Activated T-cell treated with anti-CD3 and anti-CD28 coated beads for 48 hours (primary cell): ENCODE results near the gene RYR3.

Experiments used
- DNase-seq: peaks from one replicate; pipeline ENCODE4 v3.0.0-alpha.2; 2020; ENCODE audit warnings: low read depth

The RYR3 gene

GRCh38 chr15:33834892-33835743 lies 524.4 kb downstream of the RYR3 start:
- no peak for DNase-seq

- no peak for DNase-seq
Observed at GRCh38 chr15:33837294-33837693, 526.5 kb downstream of the RYR3 start.

DNA sequence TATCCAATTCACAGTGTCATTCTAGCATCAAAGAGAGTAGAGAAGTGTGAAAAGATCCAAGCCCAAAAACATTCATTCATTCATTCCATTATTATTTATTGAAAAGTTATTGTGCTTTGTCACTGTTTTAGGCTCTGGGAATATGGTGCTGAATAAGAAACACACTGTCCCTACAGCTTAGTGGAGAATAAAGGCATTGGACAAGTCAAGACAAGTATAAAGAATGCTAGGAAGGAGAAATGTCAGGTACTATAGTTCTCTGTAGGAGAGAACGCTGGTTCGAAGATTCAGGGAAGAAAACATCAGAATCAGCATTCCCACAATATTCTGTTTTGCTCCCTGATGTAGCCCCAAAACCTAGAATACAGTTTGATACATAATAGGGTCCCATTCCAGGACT lies 528.8 kb downstream of the RYR3 start:
- no peak for DNase-seq

DNA sequence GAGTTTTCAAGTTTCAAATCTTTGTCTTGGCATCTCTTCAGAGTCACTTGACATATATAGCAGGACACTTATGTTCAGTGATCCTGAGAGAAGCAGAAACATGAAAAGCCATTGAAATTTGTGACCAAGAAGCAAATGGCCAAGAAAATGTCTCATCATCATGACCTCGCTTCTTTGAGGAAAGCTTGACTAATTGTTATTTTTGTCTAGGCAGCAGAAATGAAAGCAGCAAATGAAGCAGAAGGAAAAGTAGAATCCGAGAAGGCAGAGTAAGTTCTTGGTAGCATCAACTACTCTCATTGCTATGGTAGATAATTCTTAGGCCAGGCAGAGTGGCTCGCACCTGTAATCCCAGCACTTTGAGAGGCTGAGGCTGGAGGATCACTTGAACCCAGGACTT lies 529.8 kb downstream of the RYR3 start:
- DNase-seq, result no peak

DNA sequence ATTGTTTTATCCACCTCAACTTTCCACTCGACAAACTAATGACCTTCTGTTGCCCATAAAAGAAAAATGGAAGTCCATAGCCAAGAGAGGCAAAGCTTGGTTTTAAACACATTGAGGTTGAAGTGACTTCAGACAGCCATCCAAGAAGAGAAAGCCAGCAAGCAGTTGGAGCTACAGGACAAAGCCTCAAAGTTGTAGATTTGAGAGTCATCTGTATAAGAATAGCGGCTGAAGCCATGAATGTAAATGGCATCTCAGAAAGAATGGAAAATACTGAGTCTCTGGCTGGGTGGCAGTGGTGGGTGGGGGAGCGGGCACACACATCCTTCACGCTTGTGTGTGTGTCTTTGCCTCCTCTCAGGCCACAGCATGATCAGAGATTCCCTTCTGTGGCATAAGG lies 533.4 kb downstream of the RYR3 start:
- no peak for DNase-seq

DNA sequence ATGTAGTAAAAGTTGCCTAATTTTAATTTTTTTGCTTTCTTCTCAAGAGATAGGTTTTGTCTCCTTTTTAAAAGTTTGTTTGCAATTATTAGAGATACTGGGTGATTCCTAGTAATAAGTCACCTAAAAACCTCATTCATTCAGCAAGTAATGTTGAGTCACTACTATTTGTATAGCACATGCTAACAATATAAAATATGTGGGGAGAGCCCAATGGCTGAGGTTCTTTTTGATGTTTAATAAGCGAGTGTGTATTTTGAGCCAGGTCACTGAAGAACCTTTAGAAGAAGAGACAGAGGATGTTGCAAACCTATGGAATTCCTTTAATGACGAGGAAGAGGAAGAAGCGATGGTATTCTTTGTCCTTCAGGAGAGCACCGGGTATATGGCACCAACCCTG lies 533.8 kb downstream of the RYR3 start:
- no peak for DNase-seq

DNA sequence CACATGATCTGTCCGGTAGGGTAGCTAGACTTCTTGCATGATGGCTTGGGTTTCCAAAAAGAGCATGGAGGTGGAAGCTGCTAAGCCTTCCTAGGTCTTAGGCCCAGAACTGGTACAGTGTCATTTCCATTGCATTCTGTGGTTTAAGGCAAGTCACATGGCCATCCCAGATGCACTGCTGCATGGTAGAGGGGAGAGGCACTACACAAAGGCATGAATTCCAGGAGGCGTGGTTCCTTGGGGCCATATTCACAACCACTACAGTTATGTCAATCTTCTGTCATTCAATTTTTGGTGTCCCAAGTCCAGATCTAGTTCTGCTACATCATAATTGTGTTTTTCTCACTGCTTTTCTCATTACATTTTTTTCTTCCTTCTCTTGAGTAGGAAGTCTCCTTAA lies 535.4 kb downstream of the RYR3 start:
- DNase-seq, result no peak

DNA sequence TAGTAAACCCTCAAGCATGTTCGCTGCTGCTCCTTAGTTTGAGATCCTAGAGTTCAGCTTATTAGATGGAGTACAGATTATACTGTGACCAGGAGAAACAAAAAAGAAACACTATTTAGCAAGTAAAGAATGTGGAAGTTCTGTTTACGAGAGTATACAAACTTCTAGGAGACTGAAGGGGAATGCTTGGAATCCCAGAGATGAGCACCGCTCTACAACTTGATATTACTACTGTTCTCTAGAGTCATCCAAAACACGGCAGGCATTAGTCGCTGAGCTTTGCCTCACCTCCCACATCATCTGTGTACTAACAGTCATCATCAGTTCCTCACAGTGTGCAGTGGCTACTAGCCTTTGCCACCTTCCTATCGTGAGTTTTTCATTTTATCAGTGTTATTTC lies 536.1 kb downstream of the RYR3 start:
- no peak for DNase-seq

DNA sequence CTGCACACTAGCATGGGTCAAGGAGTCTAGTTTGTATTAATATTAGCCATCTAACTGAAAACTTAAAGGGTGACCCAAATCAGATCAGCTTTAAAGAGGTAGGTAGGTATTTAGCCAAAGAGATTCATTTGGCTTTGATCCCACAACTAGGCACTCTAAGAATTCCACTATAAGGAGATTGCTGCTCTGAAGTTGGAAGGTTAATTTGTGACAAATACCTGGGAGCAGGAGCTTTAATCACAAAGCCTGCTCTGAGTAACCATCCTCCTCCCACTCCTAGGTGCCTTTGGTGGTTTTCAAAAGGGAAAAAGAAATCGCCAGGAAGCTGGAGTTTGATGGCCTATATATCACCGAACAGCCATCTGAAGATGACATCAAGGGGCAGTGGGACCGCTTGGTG lies 537.2 kb downstream of the RYR3 start:
- DNase-seq, result no peak

DNA sequence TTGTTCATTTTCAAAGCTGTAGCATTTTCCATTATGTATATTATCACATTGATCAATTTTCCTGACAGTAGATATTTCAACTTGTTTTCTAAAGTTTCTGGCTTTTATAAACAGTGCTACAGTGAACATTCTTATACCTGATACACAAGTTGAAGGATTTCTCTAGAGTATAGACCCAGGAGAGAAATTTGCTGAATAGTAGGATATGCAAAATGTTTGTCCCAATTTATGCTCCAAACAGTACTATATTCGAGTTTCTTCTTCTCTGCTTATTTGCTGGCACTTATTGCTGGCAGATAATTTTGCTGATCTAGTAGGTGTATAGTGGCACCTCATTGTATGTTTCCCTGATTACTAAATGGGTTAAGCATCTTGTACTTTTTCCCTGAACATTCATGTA lies 540.3 kb downstream of the RYR3 start:
- DNase-seq, result no peak

DNA sequence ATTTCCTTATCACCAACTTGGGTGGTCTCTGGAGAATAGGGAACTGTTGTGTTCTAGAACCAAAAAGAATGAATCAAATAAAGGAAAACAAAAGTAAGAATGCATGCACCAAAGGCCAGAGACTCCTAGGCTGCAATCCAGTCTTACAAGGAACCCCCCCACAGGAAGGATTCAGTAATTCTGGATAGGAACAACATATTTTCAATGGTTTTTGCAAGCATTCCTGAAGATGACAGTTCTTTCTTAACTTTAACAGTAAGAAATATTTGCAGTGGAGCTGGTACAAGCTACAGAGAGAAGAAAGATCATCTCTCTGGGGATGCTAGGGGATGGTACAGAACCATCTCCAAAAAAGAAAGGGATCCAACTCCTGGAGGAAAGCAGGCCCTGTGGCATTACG lies 541.3 kb downstream of the RYR3 start:
- DNase-seq, result no peak

- DNase-seq, result no peak
Observed at GRCh38 chr15:33852570-33852969, 541.8 kb downstream of the RYR3 start.

GRCh38 chr15:33857726-33858125 lies 547.0 kb downstream of the RYR3 start:
- no peak for DNase-seq

GRCh38 chr15:33858836-33859235 lies 548.1 kb downstream of the RYR3 start:
- DNase-seq, result no peak

- DNase-seq, result no peak
Observed at GRCh38 chr15:33859992-33860545, 549.3 kb downstream of the RYR3 start.

GRCh38 chr15:33860754-33861153 lies 550.0 kb downstream of the RYR3 start:
- no peak for DNase-seq

- no peak for DNase-seq
Observed at GRCh38 chr15:33864360-33865075, 553.8 kb downstream of the RYR3 start.

- no peak for DNase-seq
Observed at GRCh38 chr15:33865416-33865815, 554.6 kb downstream of the RYR3 start.

DNA sequence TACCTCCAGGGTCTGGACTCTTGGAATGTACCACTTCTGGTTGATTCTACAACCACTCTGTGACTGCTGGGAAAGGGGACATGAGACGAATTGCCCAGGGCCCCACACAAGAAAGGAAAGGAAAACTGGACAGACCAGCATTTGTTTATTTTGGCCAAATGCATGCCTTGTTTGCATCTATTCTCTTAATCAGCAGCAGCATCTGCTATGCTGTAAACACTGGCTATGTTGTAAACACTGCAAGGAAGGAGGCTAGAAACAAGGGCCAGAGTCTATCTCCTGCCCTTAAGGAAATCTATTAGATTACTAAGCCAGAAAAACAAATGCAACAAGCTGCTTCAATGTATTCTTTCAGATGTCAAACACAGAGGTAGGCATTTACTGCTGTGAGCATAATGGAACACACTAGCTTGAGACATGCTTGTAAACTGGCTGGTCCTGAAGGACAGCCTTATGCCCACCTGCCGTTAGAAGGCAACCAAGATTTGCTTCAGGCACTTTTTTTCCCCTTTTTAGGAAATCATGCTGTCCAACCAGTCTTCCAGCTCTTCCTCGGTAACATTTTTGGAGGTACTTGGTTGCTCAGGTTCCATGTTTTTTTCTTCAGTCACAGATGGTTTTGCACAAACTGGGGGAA lies 555.5 kb downstream of the RYR3 start:
- DNase-seq, result no peak

GRCh38 chr15:33871980-33872379 lies 561.2 kb downstream of the RYR3 start:
- no peak for DNase-seq

- no peak for DNase-seq
Observed at GRCh38 chr15:33872416-33873106, 561.8 kb downstream of the RYR3 start.

DNA sequence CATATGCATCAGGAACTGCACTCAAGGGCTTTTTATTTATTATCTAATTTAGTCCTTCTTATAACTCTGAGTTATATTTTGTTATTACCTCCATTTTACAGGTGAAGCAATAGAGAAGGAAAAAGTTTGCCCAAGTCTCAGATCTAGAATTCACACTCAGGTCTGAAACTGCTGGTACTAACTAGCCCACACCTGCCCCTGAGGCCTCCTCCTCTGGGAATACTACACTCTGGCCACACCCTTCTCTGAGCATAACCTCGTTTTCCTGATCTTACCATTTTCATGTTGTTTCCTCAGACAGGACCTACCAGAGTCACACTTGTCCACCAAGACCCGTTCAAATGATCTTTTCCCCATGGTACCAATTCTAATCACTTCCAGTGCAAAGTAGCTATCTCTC lies 563.4 kb downstream of the RYR3 start:
- no peak for DNase-seq
